Fibroblast of mammary gland (primary cell): ENCODE data around the gene F7.
A peak's percentile ranks its signal among the peaks of the same experiment; 100 is the strongest.

ENCODE experiments used
- DNase-seq: peaks from one replicate; pipeline ENCODE4 v3.0.0-alpha.2; 2010; ENCODE audit warnings: low read depth
- H3K4me3 ChIP-seq: 2 replicates; pipeline ENCODE4 v1.5.1; 2011; ENCODE audit warnings: low read depth, mild to moderate bottlenecking, low read length, moderate library complexity; ENCODE audit not compliant: control insufficient read depth
- CTCF ChIP-seq: conservative IDR thresholded peaks from 2 replicates; pipeline ENCODE4 v1.5.1; 2011; ENCODE audit warnings: low read depth, low read length, inconsistent platforms; ENCODE audit not compliant: control insufficient read depth, insufficient read depth

Gene F7

DNA sequence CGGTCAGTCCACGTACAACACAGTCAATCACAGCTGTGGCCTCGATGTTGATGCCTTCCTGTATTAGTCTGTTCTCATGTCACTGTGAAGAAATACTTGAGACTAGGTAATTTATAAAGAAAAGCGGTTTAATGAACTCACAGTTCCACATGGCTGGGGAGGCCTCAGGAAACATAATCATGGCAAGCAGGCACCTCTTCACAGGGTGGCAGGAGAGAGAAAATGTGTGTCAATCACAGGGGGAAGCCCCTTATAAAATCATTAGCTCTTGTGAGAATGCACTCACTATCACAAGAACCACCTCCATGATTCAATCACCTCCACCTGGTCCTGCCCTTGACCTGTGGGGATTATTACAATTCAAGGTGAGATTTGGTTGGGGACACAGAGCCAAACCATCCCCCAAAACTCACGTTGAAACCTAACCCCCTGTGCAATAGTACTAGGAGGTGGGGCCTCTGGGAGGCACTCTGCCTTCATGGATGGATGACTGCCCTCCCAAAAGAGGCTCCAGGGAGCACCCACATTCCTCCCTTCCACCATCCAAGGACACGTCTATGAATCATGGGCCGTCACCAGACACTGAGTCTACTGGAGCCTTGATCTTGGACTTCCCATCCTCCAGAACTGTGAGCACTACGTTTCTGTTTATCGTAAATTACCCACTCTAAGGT, 50.5 kb downstream of the F7 start:
- H3K4me3 ChIP-seq, result no peak overlapping the region
- DNase-seq, result peak; percentile 18
- no peak for TF ChIP-seq CTCF

GRCh38 chr13:113157206-113157928, 51.8 kb downstream of the F7 start:
- no peak overlapping the region for H3K4me3 ChIP-seq
- no peak for DNase-seq
- TF ChIP-seq CTCF, result no peak

DNA sequence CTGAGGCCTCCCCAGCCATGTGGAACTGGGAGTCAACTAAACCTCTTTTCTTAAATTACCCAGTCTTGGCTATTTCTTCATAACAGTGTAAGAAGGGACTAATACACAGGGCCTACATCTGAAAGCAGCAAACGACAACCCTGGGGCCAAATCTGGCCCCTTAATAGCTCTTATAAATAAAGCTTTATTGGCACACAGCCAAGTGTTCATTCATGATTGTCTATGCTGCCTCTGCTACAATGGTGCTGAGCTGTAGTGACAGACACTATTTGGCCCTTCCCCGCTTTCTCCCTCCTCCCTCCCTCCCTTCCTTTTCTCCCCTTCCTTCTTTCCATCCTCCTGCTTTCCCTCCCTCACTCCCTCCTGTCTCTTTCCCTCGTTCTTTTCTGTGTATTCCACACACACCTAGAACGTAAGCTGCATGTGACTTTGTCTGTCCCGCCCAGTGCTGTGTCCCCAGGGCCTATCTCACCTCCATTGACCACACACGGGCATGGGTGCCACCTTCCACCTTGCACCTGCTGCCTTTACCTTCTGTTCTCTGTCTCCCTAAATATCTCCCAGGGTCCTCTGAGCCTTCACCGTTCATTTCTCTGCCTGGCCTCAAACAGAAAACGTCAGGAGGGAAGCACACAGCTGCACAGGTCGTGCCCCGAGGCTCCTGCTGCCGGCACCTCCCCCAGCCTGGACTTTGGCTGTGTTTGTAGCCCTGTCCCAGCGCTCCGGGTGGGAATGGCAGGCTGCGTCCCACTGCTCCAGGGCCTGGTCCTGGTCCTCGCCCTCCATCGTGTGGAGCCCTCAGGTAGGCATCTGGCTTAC, 52.5 kb downstream of the F7 start, which contains the start of gene PROZ:
Gene PROZ, plus strand, starts transcription at position 720 of the 819 bp plus-strand sequence. Its CDS starts 13 bp downstream, at position 733.
- no peak within 1 kb of the TSS for H3K4me3 ChIP-seq
- DNase-seq, result no peak
- TF ChIP-seq CTCF, result no peak

DNA sequence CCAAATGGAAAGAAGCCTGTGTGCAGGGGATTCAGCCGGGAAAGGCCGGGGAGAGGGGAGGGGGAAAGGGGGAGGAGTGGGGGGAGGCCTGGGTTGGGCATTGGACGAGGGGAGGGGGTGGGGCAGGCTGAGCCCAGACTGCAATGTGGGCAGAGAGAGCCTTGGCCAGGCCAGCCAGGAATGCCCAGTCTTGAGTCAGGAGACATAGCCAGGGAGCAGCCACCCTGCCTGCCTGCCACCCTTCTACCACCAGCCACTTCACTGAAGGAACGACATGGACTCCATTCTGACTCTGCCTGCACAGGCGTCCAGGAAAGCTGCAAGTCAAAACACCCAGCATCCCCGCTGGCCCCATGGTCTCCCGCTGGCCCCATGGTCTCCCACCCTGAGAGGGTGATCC, 53.4 kb downstream of the F7 start:
- no peak for TF ChIP-seq CTCF
- no peak for DNase-seq
- H3K4me3 ChIP-seq, result no peak overlapping the region

- no peak for DNase-seq
- no peak for TF ChIP-seq CTCF
- no peak overlapping the region for H3K4me3 ChIP-seq
Observed at GRCh38 chr13:113159701-113160100, 54.1 kb downstream of the F7 start.

DNA sequence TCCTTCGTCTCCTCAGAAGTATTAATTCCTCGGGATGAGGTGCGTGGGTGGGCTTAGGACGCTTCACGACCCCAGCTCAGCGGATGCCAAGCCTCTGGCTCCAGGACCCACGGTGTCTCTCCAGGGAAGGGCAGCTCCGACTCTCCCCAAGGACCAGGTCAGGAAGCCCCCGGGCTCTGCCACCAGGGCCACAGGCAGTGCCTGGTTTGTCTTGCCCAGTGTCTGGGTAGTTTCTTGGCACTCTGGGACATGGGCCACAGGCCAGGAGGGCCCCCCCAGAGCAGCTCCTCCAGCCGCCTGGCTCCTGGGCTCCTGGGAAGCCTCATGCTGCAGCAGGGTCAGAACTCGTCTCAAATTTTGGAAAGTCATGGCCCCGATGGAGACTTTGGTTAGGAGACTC, 55.4 kb downstream of the F7 start:
- no peak for TF ChIP-seq CTCF
- DNase-seq, result no peak
- no peak overlapping the region for H3K4me3 ChIP-seq
